Activated effector memory CD4-positive, alpha-beta T cell treated with Interleukin-2 at 50 U/mL for 16 hours (primary cell): ENCODE data around the gene RSRC1.
"Not testable (repeated sequence)": the region's sequence is repeated elsewhere in the genome, so short reads cannot be mapped to it uniquely, and the experiment has no call there.

ENCODE experiments used
- DNase-seq: peaks from one replicate; pipeline ENCODE4 v3.0.0-alpha.2; 2020

RSRC1 gene

GRCh38 chr3:158479051-158479450 is 369.2 kb downstream of the RSRC1 start:
- no peak for DNase-seq

DNA sequence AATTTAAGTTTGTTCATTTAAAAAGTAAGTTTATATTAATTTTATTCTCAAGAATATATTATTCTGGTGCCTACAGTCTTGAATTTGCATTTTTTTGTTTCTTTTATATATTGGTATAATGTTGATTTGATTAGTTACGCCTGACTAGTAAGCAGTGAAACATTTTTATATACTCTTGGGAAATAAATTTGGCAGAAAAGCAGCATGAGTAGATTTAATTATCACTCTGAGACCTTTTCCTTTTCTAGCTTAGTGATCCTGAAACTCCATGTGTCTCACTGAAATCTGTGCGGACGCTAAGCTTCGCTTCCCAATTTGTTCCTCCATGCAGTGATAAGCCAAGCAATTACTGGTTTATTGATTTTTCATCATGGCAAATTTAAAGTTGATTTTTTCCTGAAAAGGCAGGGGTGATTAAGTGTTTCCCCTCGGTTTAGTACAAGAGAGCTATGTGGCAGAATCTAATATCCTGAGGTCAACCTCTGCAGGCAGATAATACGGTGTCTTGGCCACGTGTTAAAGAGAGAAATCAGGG is 373.9 kb downstream of the RSRC1 start:
- no peak for DNase-seq

DNA sequence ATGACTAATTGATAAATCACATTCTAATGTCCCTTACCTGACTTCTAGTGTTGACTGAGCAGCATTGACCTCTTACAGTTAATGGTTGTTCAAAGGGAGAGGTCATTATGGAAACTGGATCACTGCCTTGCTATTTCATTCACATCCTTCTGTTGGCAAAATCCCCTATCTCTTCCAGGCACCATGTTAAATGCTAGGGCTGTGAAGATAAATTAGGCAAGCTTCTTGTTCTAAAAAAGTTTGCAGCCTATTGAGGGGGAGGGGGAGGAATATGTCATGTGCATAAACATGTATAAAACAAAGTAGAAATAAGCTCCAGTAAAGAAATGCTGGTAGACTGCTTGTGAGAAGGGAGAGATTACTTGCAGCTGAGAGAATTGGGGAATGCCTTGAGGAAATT is 376.3 kb downstream of the RSRC1 start:
- no peak for DNase-seq

- no peak for DNase-seq
Observed at GRCh38 chr3:158488670-158489069, 378.8 kb downstream of the RSRC1 start.

GRCh38 chr3:158489181-158489580 is 379.3 kb downstream of the RSRC1 start:
- DNase-seq = no peak

DNA sequence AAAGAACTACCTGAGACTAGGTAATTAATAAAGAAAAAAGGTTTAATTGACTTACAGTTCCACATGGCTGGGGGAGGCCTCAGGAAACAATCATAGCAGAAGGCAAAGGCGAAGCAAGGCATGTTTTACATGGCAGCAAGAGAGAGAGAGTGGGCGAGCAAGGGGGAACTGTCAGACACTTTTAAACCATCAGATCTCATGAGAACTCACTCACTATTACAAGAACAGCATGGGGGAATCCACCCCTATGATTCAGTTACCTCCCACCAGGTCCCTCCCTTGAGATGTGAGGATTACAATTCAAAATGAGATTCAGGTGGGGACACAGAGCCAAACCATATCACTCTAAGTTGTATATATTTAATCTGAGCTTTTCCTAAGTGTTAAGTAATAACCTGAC is 382.1 kb downstream of the RSRC1 start:
- DNase-seq = no peak

- DNase-seq = no peak
Observed at GRCh38 chr3:158492685-158493084, 382.8 kb downstream of the RSRC1 start.

- DNase-seq = no peak
Observed at GRCh38 chr3:158493931-158494330, 384.0 kb downstream of the RSRC1 start.

DNA sequence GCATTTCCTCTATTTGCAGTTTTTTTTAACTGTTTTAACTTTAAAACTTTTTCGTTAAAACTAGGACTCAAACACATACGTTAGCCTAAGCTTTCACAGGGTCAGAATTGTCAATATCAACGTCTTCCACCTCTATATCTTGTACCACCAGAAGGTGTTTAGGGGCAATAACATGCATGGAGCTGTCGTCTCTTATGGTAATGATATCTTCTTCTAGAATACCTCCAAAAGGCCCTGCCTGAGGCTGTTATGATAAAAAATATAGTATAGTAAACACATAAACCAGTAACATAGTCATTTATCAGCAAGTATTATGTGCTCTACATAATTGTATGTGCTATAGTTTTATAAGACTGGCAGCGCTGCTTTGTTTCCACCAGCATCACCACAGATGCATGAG is 384.8 kb downstream of the RSRC1 start:
- no peak for DNase-seq

DNA sequence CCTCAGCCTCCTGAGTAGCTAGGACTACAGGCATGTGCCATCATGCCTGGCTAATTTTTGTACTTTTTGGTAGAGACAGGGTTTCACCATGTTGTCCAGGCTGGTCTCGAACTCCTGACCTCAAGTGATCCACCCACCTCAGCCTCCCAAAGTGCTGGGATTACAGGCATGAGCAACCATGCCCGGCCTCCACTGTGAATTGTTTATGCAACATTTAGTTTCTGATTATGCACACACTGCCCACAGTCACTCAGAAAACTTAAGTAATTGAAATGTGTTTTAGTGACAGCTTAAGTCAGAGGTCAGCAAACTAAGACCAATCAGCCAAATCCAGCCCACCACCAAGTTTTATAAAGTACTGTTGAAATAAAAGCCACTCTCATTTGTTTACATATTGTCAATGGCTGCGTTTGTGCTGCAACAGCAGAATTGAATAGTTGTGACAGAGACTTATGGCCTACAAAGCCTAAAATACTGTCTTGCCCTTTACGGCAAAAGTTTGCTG is 385.6 kb downstream of the RSRC1 start:
- not testable (repeated sequence) for DNase-seq

GRCh38 chr3:158505117-158505516 is 395.2 kb downstream of the RSRC1 start:
- DNase-seq = no peak

GRCh38 chr3:158506456-158506855 is 396.6 kb downstream of the RSRC1 start:
- no peak for DNase-seq

- no peak for DNase-seq
Observed at GRCh38 chr3:158508481-158508880, 398.6 kb downstream of the RSRC1 start.

- DNase-seq = no peak
Observed at GRCh38 chr3:158509891-158510290, 400.0 kb downstream of the RSRC1 start.

- not testable (repeated sequence) for DNase-seq
Observed at GRCh38 chr3:158516729-158517128, 406.8 kb downstream of the RSRC1 start.

GRCh38 chr3:158519776-158520175 is 409.9 kb downstream of the RSRC1 start:
- no peak for DNase-seq

- no peak for DNase-seq
Observed at GRCh38 chr3:158520433-158520832, 410.5 kb downstream of the RSRC1 start.

DNA sequence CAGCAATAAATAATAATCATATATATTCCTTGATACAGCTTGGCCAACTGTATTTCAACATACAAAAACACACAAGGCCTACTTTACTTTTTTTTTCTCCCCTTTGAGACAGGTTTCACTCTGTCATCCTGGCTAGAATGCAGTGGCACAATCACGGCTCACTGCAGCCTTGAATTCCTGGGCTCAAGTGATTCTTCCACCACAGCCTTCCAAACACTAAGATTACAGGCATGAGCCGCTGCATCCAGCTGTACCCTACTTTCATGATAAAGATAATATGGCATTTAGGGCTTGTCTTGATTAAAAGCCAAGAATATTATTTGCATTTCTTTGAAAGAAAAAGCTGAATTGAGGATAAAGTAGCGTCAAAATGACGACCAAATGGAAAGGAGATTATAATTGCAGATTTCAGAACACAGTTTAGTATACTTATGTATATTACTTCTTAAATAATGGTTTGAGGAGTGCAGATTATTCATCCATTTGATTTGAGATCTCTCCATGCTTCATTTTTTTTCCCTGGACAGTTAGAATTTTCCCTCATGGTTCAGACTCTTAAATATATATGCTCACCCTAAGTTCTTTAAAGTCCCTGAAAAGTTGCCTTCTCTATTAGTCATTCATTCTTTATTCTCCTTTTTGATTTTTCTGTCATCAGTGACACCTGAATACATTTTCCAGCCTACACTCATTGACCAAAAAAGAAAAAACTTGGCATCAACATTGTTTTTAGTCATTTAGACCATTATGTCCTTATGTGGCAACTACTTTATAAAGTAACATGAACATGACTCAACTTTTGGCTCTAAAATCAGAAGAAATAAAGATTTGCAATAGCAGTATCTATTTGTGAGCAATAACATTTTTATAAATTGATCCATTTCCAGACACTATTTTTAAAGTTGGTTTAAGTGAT is 412.6 kb downstream of the RSRC1 start:
- DNase-seq = no peak

GRCh38 chr3:158528076-158528674 is 418.3 kb downstream of the RSRC1 start:
- no peak for DNase-seq

- no peak for DNase-seq
Observed at GRCh38 chr3:158531334-158531733, 421.4 kb downstream of the RSRC1 start.

- no peak for DNase-seq
Observed at GRCh38 chr3:158532099-158532734, 422.3 kb downstream of the RSRC1 start.

DNA sequence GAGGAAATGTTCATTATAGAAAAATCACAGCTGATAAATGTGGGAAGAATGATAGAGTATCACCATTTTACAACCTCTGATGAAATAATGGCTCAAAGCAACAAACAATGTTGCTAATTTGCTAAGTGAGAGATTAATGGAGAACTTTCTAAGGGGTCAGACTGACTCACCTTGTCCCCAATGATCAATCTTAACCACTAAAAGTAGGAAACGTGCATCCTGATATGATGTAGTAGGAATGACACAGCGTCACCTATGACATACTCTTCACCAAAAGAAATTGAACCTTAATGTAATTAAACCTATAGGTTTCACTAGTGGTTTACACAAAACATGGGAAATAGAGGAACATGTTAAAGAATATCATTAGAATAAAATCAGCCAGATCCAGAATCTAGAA is 426.0 kb downstream of the RSRC1 start:
- no peak for DNase-seq

- no peak for DNase-seq
Observed at GRCh38 chr3:158539414-158540014, 429.6 kb downstream of the RSRC1 start.
